GM12878 (cell line): ENCODE measurements around the gene PRM1. TPM values are rescaled to one million over a fixed set of nuclear protein-coding genes. Genes with fewer than 3 reads are reported as not detected.

Source experiments
- CREM ChIP-seq: IDR thresholded peaks from 2 replicates; pipeline ENCODE4 v1.6.1; 2014; ENCODE audit warnings: antibody characterized with exemption, low read depth
- KLF5 ChIP-seq: fragments of 450-650 bp; IDR thresholded peaks from 2 replicates; pipeline ENCODE4 v1.6.1; 2014; ENCODE audit warnings: mild to moderate bottlenecking; ENCODE audit not compliant: partially characterized antibody
- MEF2B ChIP-seq: fragments of 450-650 bp; IDR thresholded peaks from 2 replicates; pipeline ENCODE4 v1.6.1; 2018; ENCODE audit warnings: mild to moderate bottlenecking, moderate library complexity; ENCODE audit not compliant: partially characterized antibody, poor library complexity, severe bottlenecking
- MXI1 ChIP-seq: fragments of 150-350 bp; IDR thresholded peaks from 2 replicates; pipeline ENCODE4 v1.6.1; 2011; ENCODE audit warnings: low read depth, mild to moderate bottlenecking, inconsistent platforms, low read length, improper control_type of control experiment
- NR2C1 ChIP-seq: fragments of 450-650 bp; IDR thresholded peaks from 2 replicates; pipeline ENCODE4 v1.6.1; 2017; ENCODE audit warnings: antibody characterized with exemption, mild to moderate bottlenecking, moderate library complexity
- RB1 ChIP-seq: fragments of 450-650 bp; formaldehyde crosslinking; IDR thresholded peaks from 2 replicates; pipeline ENCODE4 v1.6.1; 2017; ENCODE audit warnings: mild to moderate bottlenecking, borderline replicate concordance
- SMAD1 ChIP-seq: fragments of 450-650 bp; IDR thresholded peaks from 2 replicates; pipeline ENCODE4 v1.6.1; 2018; ENCODE audit warnings: mild to moderate bottlenecking, low read depth; ENCODE audit not compliant: partially characterized antibody
- SMC3 ChIP-seq: IDR thresholded peaks from 2 replicates; pipeline ENCODE4 v1.6.1; 2011; ENCODE audit warnings: low read length, improper control_type of control experiment, borderline replicate concordance
- ZNF274 ChIP-seq: IDR thresholded peaks from one replicate; pipeline ENCODE4 v1.8.0; 2011; ENCODE audit not compliant: insufficient read length, insufficient read depth
- polyA plus RNA-seq, 11 experiments: library from polyadenylated mRNA; depleted of rRNA in 4 of 11; unstranded in 6 of 11; stranded (reverse) in 5 of 11; fragments of >200 nt; fragmentation: Nextera tagmentation in 4 of 11; fragmentation: Illumina TruSeq in 1 of 11; extraction: Ambion mirVana in 4 of 11; extraction: Trizol in 1 of 11; gene quantifications; 1 replicate in 1 of 11; 2 replicates in 10 of 11; pipeline versions ENCODE4 v1.2.1 to v1.2.3, GENCODE V29; 2011 to 2016; ENCODE audit warnings: inconsistent platforms in 2 of 11, missing spikeins in 2 of 11, low read depth in 1 of 11
- total RNA-seq, 4 experiments: library from RNA; depleted of rRNA in 3 of 4; stranded (reverse); fragments of >200 nt in 3 of 4; fragmentation: Illumina TruSeq in 1 of 4; extraction: Trizol in 1 of 4; gene quantifications; 2 replicates each; pipeline versions ENCODE4 v1.2.1 to v1.2.3, GENCODE V29; 2013 to 2021
- TF ChIP-seq, protein P1 (sequence below): IDR thresholded peaks from 2 replicates; pipeline ENCODE4 v1.6.1; 2011; ENCODE audit warnings: low read depth, low read length, improper control_type of control experiment, borderline replicate concordance
- TF ChIP-seq, protein P2 (sequence below): fragments of 450-650 bp; formaldehyde crosslinking; IDR thresholded peaks from 2 replicates; pipeline ENCODE4 v1.5.0; 2022; ENCODE audit warnings: mild to moderate bottlenecking, missing genetic modification characterization
- TF ChIP-seq, protein P3 (sequence below): fragments of 450-650 bp; IDR thresholded peaks from 2 replicates; pipeline ENCODE4 v1.6.1; 2017; ENCODE audit warnings: mild to moderate bottlenecking, moderate library complexity
- TF ChIP-seq, protein P4 (sequence below): IDR thresholded peaks from 2 replicates; pipeline ENCODE4 v1.6.1; 2012; ENCODE audit warnings: improper control_type of control experiment, low read depth, low read length; ENCODE audit not compliant: insufficient replicate concordance

Gene PRM1
- total and polyA plus RNA-seq, 10 of the 15 experiments (the other 5 are each of a cell fraction or from before 2014, with no cell fraction given): 0.20 TPM; not detected in 9

DNA sequence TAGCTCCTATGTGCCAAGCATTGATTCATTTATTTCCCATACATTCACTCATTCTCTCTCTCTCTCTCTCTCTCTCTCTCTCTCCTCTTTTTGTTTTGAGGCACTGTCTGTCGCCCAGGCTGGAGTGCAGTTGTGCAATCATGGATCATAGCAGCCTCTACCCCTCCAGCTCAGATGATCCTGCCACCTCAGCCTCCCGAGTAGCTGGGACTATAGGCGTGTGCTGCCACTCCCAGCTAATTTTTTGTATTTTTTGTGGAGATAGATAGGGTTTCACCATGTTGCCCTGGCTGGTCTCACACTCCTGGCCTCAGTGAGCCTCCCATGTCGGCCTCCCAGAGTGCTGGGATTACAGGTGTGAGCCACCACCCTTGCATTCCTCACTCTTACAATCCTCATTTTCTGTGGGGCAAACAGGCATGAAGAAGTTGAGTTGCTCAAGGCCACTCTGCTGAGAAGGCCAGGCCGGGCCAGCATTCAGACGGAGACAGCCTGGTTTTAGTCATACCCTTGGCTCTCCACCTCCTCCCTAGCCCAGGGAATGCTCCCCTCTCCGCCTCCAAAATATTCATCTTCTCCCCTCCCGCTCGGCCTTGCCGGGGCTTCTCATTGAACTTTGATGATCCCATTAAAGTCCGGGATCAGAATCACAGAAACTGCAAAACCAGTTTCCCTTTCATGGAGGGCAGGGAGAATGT lies 4.1 kb downstream of the PRM1 start (continued):
- TF ChIP-seq SMC3: no peak
- TF ChIP-seq RB1: no peak
- no peak for TF ChIP-seq NR2C1
- TF ChIP-seq, protein P1, sequence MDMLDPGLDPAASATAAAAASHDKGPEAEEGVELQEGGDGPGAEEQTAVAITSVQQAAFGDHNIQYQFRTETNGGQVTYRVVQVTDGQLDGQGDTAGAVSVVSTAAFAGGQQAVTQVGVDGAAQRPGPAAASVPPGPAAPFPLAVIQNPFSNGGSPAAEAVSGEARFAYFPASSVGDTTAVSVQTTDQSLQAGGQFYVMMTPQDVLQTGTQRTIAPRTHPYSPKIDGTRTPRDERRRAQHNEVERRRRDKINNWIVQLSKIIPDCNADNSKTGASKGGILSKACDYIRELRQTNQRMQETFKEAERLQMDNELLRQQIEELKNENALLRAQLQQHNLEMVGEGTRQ: no peak
- no peak for TF ChIP-seq CREM
- no peak for TF ChIP-seq KLF5
- TF ChIP-seq, protein P2, sequence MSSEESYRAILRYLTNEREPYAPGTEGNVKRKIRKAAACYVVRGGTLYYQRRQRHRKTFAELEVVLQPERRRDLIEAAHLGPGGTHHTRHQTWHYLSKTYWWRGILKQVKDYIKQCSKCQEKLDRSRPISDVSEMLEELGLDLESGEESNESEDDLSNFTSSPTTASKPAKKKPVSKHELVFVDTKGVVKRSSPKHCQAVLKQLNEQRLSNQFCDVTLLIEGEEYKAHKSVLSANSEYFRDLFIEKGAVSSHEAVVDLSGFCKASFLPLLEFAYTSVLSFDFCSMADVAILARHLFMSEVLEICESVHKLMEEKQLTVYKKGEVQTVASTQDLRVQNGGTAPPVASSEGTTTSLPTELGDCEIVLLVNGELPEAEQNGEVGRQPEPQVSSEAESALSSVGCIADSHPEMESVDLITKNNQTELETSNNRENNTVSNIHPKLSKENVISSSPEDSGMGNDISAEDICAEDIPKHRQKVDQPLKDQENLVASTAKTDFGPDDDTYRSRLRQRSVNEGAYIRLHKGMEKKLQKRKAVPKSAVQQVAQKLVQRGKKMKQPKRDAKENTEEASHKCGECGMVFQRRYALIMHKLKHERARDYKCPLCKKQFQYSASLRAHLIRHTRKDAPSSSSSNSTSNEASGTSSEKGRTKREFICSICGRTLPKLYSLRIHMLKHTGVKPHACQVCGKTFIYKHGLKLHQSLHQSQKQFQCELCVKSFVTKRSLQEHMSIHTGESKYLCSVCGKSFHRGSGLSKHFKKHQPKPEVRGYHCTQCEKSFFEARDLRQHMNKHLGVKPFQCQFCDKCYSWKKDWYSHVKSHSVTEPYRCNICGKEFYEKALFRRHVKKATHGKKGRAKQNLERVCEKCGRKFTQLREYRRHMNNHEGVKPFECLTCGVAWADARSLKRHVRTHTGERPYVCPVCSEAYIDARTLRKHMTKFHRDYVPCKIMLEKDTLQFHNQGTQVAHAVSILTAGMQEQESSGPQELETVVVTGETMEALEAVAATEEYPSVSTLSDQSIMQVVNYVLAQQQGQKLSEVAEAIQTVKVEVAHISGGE: no peak
- no peak for TF ChIP-seq MXI1
- TF ChIP-seq, protein P3, sequence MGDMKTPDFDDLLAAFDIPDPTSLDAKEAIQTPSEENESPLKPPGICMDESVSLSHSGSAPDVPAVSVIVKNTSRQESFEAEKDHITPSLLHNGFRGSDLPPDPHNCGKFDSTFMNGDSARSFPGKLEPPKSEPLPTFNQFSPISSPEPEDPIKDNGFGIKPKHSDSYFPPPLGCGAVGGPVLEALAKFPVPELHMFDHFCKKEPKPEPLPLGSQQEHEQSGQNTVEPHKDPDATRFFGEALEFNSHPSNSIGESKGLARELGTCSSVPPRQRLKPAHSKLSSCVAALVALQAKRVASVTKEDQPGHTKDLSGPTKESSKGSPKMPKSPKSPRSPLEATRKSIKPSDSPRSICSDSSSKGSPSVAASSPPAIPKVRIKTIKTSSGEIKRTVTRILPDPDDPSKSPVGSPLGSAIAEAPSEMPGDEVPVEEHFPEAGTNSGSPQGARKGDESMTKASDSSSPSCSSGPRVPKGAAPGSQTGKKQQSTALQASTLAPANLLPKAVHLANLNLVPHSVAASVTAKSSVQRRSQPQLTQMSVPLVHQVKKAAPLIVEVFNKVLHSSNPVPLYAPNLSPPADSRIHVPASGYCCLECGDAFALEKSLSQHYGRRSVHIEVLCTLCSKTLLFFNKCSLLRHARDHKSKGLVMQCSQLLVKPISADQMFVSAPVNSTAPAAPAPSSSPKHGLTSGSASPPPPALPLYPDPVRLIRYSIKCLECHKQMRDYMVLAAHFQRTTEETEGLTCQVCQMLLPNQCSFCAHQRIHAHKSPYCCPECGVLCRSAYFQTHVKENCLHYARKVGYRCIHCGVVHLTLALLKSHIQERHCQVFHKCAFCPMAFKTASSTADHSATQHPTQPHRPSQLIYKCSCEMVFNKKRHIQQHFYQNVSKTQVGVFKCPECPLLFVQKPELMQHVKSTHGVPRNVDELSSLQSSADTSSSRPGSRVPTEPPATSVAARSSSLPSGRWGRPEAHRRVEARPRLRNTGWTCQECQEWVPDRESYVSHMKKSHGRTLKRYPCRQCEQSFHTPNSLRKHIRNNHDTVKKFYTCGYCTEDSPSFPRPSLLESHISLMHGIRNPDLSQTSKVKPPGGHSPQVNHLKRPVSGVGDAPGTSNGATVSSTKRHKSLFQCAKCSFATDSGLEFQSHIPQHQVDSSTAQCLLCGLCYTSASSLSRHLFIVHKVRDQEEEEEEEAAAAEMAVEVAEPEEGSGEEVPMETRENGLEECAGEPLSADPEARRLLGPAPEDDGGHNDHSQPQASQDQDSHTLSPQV: no peak
- TF ChIP-seq SMAD1: no peak
- TF ChIP-seq MEF2B: no peak
- no peak for TF ChIP-seq ZNF274
- TF ChIP-seq, protein P4, sequence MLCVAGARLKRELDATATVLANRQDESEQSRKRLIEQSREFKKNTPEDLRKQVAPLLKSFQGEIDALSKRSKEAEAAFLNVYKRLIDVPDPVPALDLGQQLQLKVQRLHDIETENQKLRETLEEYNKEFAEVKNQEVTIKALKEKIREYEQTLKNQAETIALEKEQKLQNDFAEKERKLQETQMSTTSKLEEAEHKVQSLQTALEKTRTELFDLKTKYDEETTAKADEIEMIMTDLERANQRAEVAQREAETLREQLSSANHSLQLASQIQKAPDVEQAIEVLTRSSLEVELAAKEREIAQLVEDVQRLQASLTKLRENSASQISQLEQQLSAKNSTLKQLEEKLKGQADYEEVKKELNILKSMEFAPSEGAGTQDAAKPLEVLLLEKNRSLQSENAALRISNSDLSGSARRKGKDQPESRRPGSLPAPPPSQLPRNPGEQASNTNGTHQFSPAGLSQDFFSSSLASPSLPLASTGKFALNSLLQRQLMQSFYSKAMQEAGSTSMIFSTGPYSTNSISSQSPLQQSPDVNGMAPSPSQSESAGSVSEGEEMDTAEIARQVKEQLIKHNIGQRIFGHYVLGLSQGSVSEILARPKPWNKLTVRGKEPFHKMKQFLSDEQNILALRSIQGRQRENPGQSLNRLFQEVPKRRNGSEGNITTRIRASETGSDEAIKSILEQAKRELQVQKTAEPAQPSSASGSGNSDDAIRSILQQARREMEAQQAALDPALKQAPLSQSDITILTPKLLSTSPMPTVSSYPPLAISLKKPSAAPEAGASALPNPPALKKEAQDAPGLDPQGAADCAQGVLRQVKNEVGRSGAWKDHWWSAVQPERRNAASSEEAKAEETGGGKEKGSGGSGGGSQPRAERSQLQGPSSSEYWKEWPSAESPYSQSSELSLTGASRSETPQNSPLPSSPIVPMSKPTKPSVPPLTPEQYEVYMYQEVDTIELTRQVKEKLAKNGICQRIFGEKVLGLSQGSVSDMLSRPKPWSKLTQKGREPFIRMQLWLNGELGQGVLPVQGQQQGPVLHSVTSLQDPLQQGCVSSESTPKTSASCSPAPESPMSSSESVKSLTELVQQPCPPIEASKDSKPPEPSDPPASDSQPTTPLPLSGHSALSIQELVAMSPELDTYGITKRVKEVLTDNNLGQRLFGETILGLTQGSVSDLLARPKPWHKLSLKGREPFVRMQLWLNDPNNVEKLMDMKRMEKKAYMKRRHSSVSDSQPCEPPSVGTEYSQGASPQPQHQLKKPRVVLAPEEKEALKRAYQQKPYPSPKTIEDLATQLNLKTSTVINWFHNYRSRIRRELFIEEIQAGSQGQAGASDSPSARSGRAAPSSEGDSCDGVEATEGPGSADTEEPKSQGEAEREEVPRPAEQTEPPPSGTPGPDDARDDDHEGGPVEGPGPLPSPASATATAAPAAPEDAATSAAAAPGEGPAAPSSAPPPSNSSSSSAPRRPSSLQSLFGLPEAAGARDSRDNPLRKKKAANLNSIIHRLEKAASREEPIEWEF: no peak
